Panc1 (cell line): ENCODE data around the gene HSPB8. TPM values are rescaled to one million over a fixed set of nuclear protein-coding genes. Genes with fewer than 3 reads are reported as not detected.

Experiments used
- ATAC-seq: fragments of 200-7000 bp; cut with Tn5 transposase; 2 replicates; pipeline ENCODE4 v1.9.1; 2020; ENCODE audit warnings: mild to moderate bottlenecking, moderate library complexity
- Bru-seq: library from RNA; stranded (reverse); fragments of 400-500 nt; gene quantifications from one replicate; lab custom pipeline; 2021; lab: Mats Ljungman, UMichigan
- BruChase-seq, 2 experiments: library from RNA; stranded (reverse); fragments of 400-500 nt; gene quantifications; one replicate each; lab custom pipeline; 2021; lab: Mats Ljungman, UMichigan
- BruUV-seq: library from RNA; stranded (reverse); fragments of 400-500 nt; replicated peaks from 2 replicates; lab custom pipeline; 2021; lab: Mats Ljungman, UMichigan
- CTCF ChIA-PET: fragments of 300-600 bp; sonication (Branson Sonifier 250); formaldehyde crosslinking; loops from one replicate; lab custom pipeline; 2022; ENCODE audit warnings: antibody characterized with exemption; lab: Charles Lee
- POLR2A ChIA-PET: fragments of 300-600 bp; sonication (Branson Sonifier 250); formaldehyde crosslinking; loops from one replicate; lab custom pipeline; 2022; ENCODE audit warnings: antibody characterized with exemption; lab: Charles Lee
- DNase-seq: peaks from one replicate; pipeline ENCODE4 v3.0.0-alpha.2; 2010; ENCODE audit warnings: low read depth, low spot score
- H3K27ac ChIP-seq: 2 replicates; pipeline ENCODE4 v1.5.1; 2011; ENCODE audit warnings: mild to moderate bottlenecking, low read length, inconsistent platforms
- H3K27me3 ChIP-seq: fragments of 200-500 bp; sonication (Bioruptor generic); 2 replicates; pipeline ENCODE4 v1.6.0; 2014; ENCODE audit warnings: low read length, inconsistent platforms; ENCODE audit not compliant: control insufficient read depth, insufficient read depth
- H3K36me3 ChIP-seq: fragments of 200-500 bp; sonication (Bioruptor generic); 2 replicates; pipeline ENCODE4 v1.5.1; 2014; ENCODE audit warnings: inconsistent platforms, mild to moderate bottlenecking, low read length, moderate library complexity; ENCODE audit not compliant: control insufficient read depth, insufficient read depth
- H3K4me1 ChIP-seq: 2 replicates; pipeline ENCODE4 v1.5.1; 2011; ENCODE audit warnings: inconsistent platforms, mild to moderate bottlenecking, low read length, moderate library complexity; ENCODE audit not compliant: control insufficient read depth, insufficient read depth
- H3K4me3 ChIP-seq, 2 experiments: 2 replicates each; pipeline ENCODE4 v1.5.1; 2011 to 2012; ENCODE audit warnings: low read depth in 2 of 2, low read length in 2 of 2, mild to moderate bottlenecking in 2 of 2, inconsistent platforms in 1 of 2, moderate library complexity in 1 of 2
- H3K9me3 ChIP-seq: fragments of 200-500 bp; sonication (Bioruptor generic); 2 replicates; pipeline ENCODE4 v1.5.1; 2014; ENCODE audit warnings: low read depth, mild to moderate bottlenecking, inconsistent platforms, low read length, moderate library complexity; ENCODE audit not compliant: control insufficient read depth, insufficient read depth
- CTCF ChIP-seq: fragments of 450-650 bp; IDR thresholded peaks from 2 replicates; pipeline ENCODE4 v1.5.1; 2017; ENCODE audit warnings: mild to moderate bottlenecking
- POLR2AphosphoS5 ChIP-seq: IDR thresholded peaks from 2 replicates; pipeline ENCODE4 v1.6.1; 2012; ENCODE audit warnings: mild to moderate bottlenecking, low read depth, low read length, moderate library complexity
- REST ChIP-seq, 2 experiments: IDR thresholded peaks; 2 replicates each; pipeline ENCODE4 v1.6.1; 2011 to 2012; ENCODE audit warnings: low read depth in 2 of 2, control low read depth in 1 of 2, low read length in 1 of 2, mild to moderate bottlenecking in 1 of 2, moderate library complexity in 1 of 2; ENCODE audit not compliant: insufficient read depth in 1 of 2
- SIN3A ChIP-seq: IDR thresholded peaks from 2 replicates; pipeline ENCODE4 v1.6.1; 2012; ENCODE audit warnings: low read depth, mild to moderate bottlenecking, low read length, moderate library complexity, borderline replicate concordance; ENCODE audit not compliant: insufficient read depth
- TCF7L2 ChIP-seq: IDR thresholded peaks from 2 replicates; pipeline ENCODE4 v1.6.1; 2011; ENCODE audit warnings: mild to moderate bottlenecking, low read depth, low read length, inconsistent platforms
- in situ Hi-C: cut with HindIII; loops from 2 replicates; pipeline ENCODE4 v1.10.0; 2016; ENCODE audit warnings: low sequenced_read_pairs, low pct_unique_long_range_greater_than_20kb
- intact Hi-C: fragments of 100-400 bp; cut with micrococcal nuclease; formaldehyde crosslinking; loops from one replicate; pipeline ENCODE4 v1.10.0; 2022; ENCODE audit not compliant: unreplicated experiment
- long read RNA-seq: library from polyadenylated mRNA; unstranded; transcript quantifications from one replicate; pipeline ENCODE4 v2.0.0, GENCODE V29; 2021; ENCODE audit not compliant: unreplicated experiment
- polyA plus RNA-seq: library from polyadenylated mRNA; unstranded; fragments of >200 nt; gene quantifications from one replicate; pipeline ENCODE4 v1.2.1, GENCODE V29; 2012; ENCODE audit warnings: missing spikeins; ENCODE audit not compliant: insufficient read length
- total RNA-seq: library from RNA; stranded (reverse); gene quantifications from one replicate; pipeline ENCODE4 v1.2.1, GENCODE V29; 2021; ENCODE audit not compliant: unreplicated experiment

The HSPB8 gene
- total RNA-seq, result 2.0 TPM
- 0.57 TPM for polyA plus RNA-seq
- Bru-seq, nascent RNA, result percentile 39 among the genes with signal in this experiment
- percentile 42 among the genes with signal in this experiment for BruChase-seq, experiment 1, labeled RNA remaining after a 2-hour chase
- BruChase-seq, experiment 2, labeled RNA remaining after a 6-hour chase, result percentile 40 among the genes with signal in this experiment
- long read RNA-seq, partial matches to known transcripts, result 0 of 8 reads
- long read RNA-seq, other reads (novel, unspliced or antisense), result 5 of 8 reads

- intact Hi-C loops (no loop called here), in situ Hi-C loops (no loop called here)
- no peaks in the 10 kb centered on the region; the same call in 1 of the 2 replicates for H3K27me3 ChIP-seq
- ChIA-PET CTCF (interaction anchor here (0.6 kb wide), 1 partner anchor 24 kb away, joined by 12 read pairs; no protein-coding TSS in a partner anchor), POLR2A (no interaction called here)
- peak within 1 kb of the TSS; percentile 40 to 72 for H3K4me3 ChIP-seq
- 0 out of 2 replicates have a peak within 1 kb of the TSS, but pooled peaks have one; percentile 32 for H3K27ac ChIP-seq
- H3K9me3 ChIP-seq, result no peaks in the 10 kb centered on the region
- TF ChIP-seq SIN3A, result no peak
- no peak for TF ChIP-seq CTCF
- TF ChIP-seq POLR2AphosphoS5, result no peak
- no peak for TF ChIP-seq REST (IDR thresholded peaks at IDR 0.05; ENCODE audit: insufficient read depth in 1 of 2, low read depth in 2 of 2, low read length in 1 of 2)
- no peak for TF ChIP-seq TCF7L2
- peak; percentile 69 for DNase-seq
- H3K36me3 ChIP-seq, result no peaks in the 10 kb centered on the region
- peak; percentile 89 for ATAC-seq
- peaks cover 16% of the 10 kb centered on the region for H3K4me1 ChIP-seq
- BruUV-seq, result no TSS peak
Observed at GRCh38 chr12:119178544-119179334, at the start of gene HSPB8. Gene HSPB8, plus strand, starts transcription at chr12:119178931. Its CDS starts 382 bp downstream, at chr12:119179313.

- Histone ChIP-seq H3K4me3 (no peak overlapping the region), H3K27ac (no peak overlapping the region), H3K36me3 (no peaks in the 10 kb centered on the region), H3K27me3 (no peaks in the 10 kb centered on the region; the same call in 1 of the 2 replicates), H3K9me3 (no peaks in the 10 kb centered on the region), H3K4me1 (no peaks in the 10 kb centered on the region)
- POLR2A ChIA-PET, result no interaction called here
- DNase-seq (no peak), ATAC-seq (no peak)
- intact Hi-C loops, result no loop called here
- CTCF ChIA-PET, result no interaction called here
- BruUV-seq, result no TSS peak
- in situ Hi-C loops, result no loop called here
- TF ChIP-seq TCF7L2, result no peak
- TF ChIP-seq CTCF, result no peak
- no peak for TF ChIP-seq POLR2AphosphoS5
- no peak for TF ChIP-seq REST (IDR thresholded peaks at IDR 0.05; ENCODE audit: insufficient read depth in 1 of 2, low read depth in 2 of 2, low read length in 1 of 2)
- no peak for TF ChIP-seq SIN3A
Observed at GRCh38 chr12:119129827-119130434, 48.8 kb upstream of the HSPB8 start.
